NCI-H446 treated with DMSO at 0.1 percent for 48 hours (cell line): ENCODE data around the gene YWHAG.
"Not testable (repeated sequence)": the region's sequence is repeated elsewhere in the genome, so short reads cannot be mapped to it uniquely, and the experiment has no call there.

Experiments used
- DNase-seq: peaks from one replicate; lab custom pipeline; 2025; lab: John Stamatoyannopoulos, UW

Gene YWHAG

DNA sequence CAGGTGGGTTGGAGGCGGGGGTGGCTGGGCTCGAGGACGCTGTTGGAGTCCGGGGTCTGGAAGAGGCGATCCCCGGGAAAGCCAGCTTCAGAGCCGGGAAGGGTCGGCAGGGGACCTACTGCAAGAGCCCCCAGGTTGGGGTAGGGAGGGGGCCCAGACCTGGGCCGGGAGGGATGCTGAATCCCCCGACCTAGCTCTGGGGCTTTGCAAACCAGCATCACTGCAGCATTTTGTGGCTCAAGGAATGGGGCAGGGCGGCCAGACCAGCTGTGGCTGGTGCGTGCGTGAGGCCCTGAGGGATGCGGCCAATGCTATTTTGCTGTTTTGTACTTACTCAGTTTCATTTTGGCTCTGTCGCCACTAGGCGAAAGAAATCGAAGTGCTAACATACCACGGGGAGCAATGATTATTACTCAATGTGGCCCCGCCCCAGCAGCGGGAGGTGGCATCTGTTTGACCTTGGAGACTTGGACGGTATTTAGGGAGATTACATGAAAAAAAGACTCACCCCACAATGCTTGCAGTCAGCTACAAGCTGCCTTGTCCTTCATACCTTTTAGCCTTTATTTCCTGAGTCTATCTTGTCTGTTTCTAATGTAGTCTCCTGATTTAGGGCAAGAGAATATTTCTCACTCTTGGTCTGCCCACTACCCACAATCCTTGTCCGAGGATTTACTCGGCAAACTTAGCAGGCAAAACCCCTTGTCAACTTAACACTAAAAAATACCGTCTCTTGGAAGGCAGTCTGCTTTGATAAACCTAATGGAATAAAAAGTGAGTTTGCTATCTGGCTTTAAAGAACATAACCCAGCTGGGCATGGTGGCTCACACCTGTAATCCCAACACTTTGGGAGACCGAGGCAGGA is 40.1 kb downstream of the YWHAG start:
- no peak for DNase-seq

GRCh38 chr7:76317782-76318487 is 40.9 kb downstream of the YWHAG start:
- DNase-seq, result peak; percentile 79

GRCh38 chr7:76316984-76317781 is 41.6 kb downstream of the YWHAG start:
- no peak for DNase-seq

DNA sequence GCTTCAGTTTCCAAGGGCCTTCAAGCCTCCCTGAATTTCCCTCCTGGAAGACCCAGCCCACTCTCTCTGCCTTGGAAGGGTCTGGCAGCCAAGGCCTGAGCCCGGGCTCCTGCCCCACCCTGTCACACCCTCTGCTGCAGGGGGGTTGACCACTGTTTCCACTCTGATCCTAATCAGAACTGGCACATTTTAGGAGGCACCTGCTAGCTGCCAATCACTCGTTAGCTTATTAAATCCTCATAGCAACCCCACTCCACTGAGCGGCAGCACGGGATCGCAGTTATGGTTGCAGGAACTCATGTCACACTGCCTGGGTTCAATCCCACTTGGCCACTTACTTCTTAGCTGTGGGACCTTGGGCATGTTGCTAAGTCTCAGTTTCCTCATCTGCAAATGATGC is 43.4 kb downstream of the YWHAG start:
- no peak for DNase-seq

- not testable (repeated sequence) for DNase-seq
Observed at GRCh38 chr7:76314740-76315139, 44.1 kb downstream of the YWHAG start.

DNA sequence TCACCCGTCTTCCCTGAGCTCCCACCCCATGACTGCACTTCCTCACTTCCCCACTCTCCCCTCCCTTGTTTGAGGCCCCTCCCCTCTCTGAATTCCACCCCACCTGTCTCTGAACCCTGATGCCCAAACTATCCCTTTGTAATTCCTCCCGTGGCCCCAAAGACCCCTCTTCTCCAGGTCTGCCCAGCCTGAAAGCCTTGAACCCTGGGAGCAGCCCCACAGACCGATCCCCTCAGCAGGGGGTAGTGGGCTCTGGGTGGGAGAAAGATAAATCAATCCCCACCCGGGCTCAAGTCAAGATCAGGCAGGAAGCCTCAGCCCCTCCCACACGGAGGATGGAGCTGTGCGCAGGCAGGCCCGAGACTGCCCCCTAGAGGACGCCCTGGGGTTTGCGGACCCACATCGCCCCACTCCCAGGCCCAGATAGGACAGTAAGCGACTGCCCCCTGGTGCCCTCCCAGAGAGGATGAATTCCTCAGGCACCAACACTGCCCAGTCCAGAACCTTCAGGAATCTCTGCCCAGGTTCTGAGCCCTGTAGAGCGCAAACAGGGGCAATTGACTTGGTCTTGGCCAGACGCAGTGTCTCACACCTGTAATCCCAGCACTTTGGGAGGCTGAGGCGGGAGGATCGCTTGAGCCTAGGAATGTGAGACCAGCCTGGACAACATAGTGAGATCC is 44.6 kb downstream of the YWHAG start:
- DNase-seq, result peak; percentile 38

DNA sequence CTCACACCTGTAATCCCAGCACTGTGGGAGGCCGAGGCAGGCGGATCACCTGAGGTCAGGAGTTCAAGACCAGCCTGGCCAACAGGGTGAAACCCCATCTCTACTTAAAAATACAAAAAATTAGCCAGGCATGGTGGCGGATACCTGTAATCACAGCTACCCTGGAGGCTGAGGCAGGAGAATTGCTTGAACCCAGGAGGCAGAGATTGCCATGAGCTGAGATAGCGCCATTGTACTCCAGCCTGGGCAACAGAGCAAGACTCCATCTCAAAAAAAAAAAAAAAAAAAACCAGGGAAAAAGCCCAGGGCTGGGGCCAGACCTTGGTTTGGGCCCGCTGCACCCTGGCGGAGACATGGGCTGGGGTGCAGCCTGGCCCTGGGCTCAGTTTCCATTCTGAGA is 47.0 kb downstream of the YWHAG start:
- not testable (repeated sequence) for DNase-seq

DNA sequence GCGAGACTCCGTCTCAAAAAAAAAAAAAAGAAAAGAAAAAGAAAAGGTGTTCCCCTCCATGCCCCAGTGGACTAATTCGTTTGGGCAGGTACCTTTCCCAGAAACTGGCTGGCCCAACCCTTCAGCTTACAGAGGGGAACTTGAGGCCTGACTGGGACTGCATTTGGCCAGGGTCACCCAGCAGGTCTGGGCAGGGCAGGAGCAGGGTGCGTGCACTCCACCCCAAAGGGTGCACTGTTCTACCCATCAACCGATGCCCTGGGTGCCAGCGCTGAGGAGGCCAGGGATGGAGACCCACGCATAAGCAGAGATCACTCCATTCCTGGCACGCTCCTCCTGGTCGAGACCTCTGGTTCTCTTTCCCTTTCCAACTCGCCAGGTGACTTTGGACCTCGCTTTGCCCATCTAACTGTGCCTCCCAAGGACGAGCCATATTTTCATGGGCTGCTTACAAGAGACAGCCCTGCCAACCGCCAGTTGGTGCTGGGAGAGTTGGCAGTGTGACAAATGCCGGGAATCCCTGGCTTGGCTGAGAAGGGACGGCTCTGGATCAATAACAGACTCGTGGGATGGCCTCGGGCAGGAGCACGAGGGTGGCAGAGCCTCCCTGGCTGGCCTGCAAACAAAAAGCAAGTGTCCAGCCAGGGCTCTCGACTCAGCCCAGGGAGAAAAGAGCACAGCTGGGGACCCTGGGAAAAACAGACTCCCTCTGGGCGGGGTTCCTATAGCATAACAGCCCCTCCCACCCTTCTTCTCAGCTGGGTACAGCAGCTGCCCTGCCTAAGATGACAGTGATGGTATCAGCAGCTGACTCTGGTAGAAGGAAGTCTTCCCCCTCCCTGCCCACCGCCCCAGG is 48.5 kb downstream of the YWHAG start:
- DNase-seq, result peak; percentile 68

GRCh38 chr7:76309341-76310101 is 49.3 kb downstream of the YWHAG start:
- not testable (repeated sequence) for DNase-seq

GRCh38 chr7:76308874-76309273 is 49.9 kb downstream of the YWHAG start:
- not testable (repeated sequence) for DNase-seq

DNA sequence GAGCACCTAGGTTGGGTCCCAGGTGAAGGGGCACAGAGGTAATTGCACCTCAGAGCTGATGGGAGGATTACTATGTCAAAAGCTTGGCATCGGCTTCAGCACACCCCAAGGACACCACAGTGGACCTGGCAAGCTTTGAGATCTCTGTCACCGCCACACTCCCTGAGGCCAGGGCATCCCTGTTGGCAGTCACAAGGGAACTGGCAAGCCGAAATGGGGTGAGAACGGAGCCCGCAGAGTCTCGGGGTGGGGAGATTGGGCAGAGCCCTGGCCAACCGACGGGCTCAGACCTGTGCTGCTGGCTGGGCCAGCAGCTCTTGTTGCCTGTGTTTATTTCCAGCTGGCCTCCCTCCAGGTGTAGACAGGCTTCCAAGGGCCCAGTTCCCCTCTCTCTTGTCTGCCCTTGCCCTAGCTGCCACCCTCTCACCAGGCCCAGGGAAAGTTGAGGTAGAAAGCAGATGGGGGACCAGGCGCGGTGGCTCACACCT is 53.9 kb downstream of the YWHAG start:
- peak; percentile 55 for DNase-seq

DNA sequence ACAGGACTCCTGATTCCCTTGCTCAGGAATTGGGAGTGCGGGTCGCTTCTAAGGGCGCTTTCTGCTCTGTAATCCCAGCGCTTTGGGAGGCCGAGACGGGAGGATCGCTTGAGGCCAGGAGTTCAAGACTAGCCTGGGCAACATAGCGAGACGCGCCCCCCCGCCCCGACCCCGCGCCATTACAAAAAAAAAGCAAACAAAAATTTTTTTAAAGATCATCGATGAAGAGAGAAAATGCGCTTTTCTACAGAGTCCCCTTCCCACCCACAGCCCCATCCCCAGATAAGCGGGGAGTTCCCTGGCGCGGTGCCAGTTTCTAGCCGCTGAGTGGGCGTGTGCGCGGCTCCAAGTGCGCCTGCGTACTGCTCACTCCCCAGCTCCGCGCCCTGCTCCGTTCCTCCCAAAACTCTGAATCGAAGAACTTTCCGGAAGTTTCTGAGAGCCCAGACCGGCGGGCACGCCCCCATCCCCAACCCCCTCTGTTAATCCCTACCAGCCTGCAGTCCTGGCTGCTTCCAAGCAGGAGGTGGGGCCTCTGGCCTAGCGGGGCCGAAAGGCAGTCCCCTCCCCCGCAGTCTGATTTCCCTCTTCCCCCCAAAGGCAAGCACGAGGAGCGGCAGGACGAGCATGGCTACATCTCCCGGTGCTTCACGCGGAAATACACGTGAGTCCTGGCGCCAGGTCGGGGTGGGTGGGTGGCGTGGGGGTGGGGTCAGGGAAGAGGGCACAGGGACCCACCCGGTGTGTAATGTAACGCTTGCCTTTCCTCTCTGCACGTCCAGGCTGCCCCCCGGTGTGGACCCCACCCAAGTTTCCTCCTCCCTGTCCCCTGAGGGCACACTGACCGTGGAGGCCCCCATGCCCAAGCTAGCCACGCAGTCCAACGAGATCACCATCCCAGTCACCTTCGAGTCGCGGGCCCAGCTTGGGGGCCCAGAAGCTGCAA is 55.3 kb downstream of the YWHAG start:
- DNase-seq, result peak; percentile 49

- DNase-seq, result peak; percentile 82
Observed at GRCh38 chr7:76302347-76303201, 56.2 kb downstream of the YWHAG start, which contains the start of gene HSPB1. TSS of gene HSPB1 (plus strand) at chr7:76302673. CDS start at chr7:76302713, 40 bp downstream.

- no peak for DNase-seq
Observed at GRCh38 chr7:76301000-76301399, 57.8 kb downstream of the YWHAG start.

DNA sequence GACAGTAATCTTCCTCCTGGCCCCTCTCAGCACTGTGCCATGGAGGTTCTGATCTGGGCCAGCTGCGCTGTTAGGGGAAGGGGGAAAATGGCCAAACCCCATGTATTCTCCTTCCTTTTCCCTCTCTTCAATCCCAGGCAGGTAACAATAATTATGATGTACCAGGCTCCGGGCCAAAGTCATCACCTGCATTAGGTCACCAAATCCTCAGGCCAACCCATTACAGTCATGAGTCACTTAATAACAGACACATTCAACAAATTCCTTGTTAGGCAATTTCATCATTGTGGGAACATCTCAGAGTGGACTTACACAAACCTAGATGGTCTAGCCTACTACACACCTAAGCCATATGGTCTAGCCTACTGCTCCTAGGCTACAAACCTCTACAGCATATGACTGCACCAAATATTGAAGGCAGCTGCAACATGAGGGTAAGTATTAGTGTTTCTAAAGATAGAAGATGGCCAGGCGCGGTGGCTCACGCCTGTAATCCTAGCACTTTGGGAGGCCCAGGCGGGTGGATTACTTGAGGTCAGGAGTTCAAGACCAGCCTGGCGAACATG is 58.5 kb downstream of the YWHAG start:
- DNase-seq, result no peak

- DNase-seq, result no peak
Observed at GRCh38 chr7:76296743-76297740, 61.7 kb downstream of the YWHAG start.
